ENCODE measurements around the gene RASA3.
"Not testable (repeated sequence)": the region's sequence is repeated elsewhere in the genome, so short reads cannot be mapped to it uniquely, and the experiment has no call there.

RASA3 gene

GRCh38 chr13:114100446-114101357, 31.7 kb downstream of the RASA3 start:
- no peak for DNase-seq (ENCODE audit: low read depth)

- peak; percentile 79 for DNase-seq (ENCODE audit: low read depth)
Observed at GRCh38 chr13:114099918-114100445, 32.4 kb downstream of the RASA3 start.

- peak; percentile 89 for DNase-seq (ENCODE audit: low read depth)
Observed at GRCh38 chr13:114099191-114099590, 33.2 kb downstream of the RASA3 start.

- DNase-seq (ENCODE audit: low read depth) = not testable (repeated sequence)
Observed at GRCh38 chr13:114098689-114099056, 33.8 kb downstream of the RASA3 start.

GRCh38 chr13:114097893-114098688, 34.3 kb downstream of the RASA3 start:
- no peak for DNase-seq (ENCODE audit: low read depth)

- DNase-seq (ENCODE audit: low read depth) = no peak
Observed at GRCh38 chr13:114097212-114097892, 35.1 kb downstream of the RASA3 start.

GRCh38 chr13:114096811-114097211, 35.6 kb downstream of the RASA3 start:
- DNase-seq (ENCODE audit: low read depth) = no peak

- DNase-seq (ENCODE audit: low read depth) = no peak
Observed at GRCh38 chr13:114096031-114096485, 36.4 kb downstream of the RASA3 start.

- no peak for DNase-seq (ENCODE audit: low read depth)
Observed at GRCh38 chr13:114095486-114095885, 36.9 kb downstream of the RASA3 start.

- DNase-seq (ENCODE audit: low read depth) = no peak
Observed at GRCh38 chr13:114093118-114093517, 39.3 kb downstream of the RASA3 start.

GRCh38 chr13:114092468-114092867, 40.0 kb downstream of the RASA3 start:
- no peak for DNase-seq (ENCODE audit: low read depth)

- no peak for DNase-seq (ENCODE audit: low read depth)
Observed at GRCh38 chr13:114090476-114090875, 41.9 kb downstream of the RASA3 start.

GRCh38 chr13:114089751-114090400, 42.5 kb downstream of the RASA3 start:
- no peak for DNase-seq (ENCODE audit: low read depth)

GRCh38 chr13:114089341-114089740, 43.1 kb downstream of the RASA3 start:
- no peak for DNase-seq (ENCODE audit: low read depth)

GRCh38 chr13:114088863-114089262, 43.6 kb downstream of the RASA3 start:
- no peak for DNase-seq (ENCODE audit: low read depth)

GRCh38 chr13:114088234-114088633, 44.2 kb downstream of the RASA3 start:
- DNase-seq (ENCODE audit: low read depth) = no peak

GRCh38 chr13:114087430-114087829, 45.0 kb downstream of the RASA3 start:
- no peak for DNase-seq (ENCODE audit: low read depth)

- no peak for DNase-seq (ENCODE audit: low read depth)
Observed at GRCh38 chr13:114082849-114083645, 49.4 kb downstream of the RASA3 start.

GRCh38 chr13:114081761-114082681, 50.4 kb downstream of the RASA3 start:
- DNase-seq (ENCODE audit: low read depth) = no peak
